ENCODE measurements around the gene RAB32.
A peak's percentile ranks its signal among the peaks of the same experiment; 100 is the strongest.

Gene RAB32

GRCh38 chr6:146582857-146583256 lies 39.2 kb downstream of the RAB32 start:
- Histone ChIP-seq H3K4me3 (ENCODE audit: low read depth, low read length) (no peak overlapping the region), H3K9ac (ENCODE audit: low read length) (no peak overlapping the region), H3K9me3 (ENCODE audit: control insufficient read depth, insufficient read depth, low read depth, low read length) (no peaks in the 10 kb centered on the region), H3K4me1 (ENCODE audit: control insufficient read depth, insufficient read depth, low read length) (no peaks in the 10 kb centered on the region), H3K27ac (ENCODE audit: low read depth, low read length) (no peak overlapping the region), H3K27me3 (ENCODE audit: control insufficient read depth, insufficient read depth, low read length) (no peaks in the 10 kb centered on the region), H3K36me3 (ENCODE audit: control insufficient read depth, insufficient read depth, low read length) (no peaks in the 10 kb centered on the region)

DNA sequence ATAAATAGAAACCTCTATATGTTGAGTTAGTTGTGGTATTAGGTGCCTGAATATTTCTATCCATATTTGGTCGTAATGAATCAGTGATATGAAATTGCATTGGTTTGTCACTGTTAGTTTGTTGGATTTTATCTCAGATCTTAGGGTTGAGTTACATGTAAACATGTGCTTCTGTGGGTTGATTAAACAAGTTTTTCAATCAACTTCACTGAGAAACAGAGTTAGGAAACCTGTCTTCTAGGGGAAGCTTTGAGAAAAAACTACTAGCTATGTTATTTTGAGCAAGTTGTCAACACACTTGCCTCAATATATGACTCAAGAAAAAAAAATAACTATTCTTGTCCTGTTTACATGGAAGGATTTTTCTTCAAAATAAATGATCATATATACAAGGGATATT lies 40.3 kb downstream of the RAB32 start:
- Histone ChIP-seq H3K4me1 (ENCODE audit: control insufficient read depth, insufficient read depth, low read length) (no peaks in the 10 kb centered on the region), H3K9me3 (ENCODE audit: control insufficient read depth, insufficient read depth, low read depth, low read length) (no peaks in the 10 kb centered on the region)

GRCh38 chr6:146587459-146587858 lies 43.8 kb downstream of the RAB32 start:
- H3K4me1 ChIP-seq (ENCODE audit: control insufficient read depth, insufficient read depth, low read length), result no peaks in the 10 kb centered on the region
- no peak overlapping the region for H3K4me3 ChIP-seq (ENCODE audit: low read depth, low read length)
- no peaks in the 10 kb centered on the region for H3K27me3 ChIP-seq (ENCODE audit: control insufficient read depth, insufficient read depth, low read length)
- no peaks in the 10 kb centered on the region for H3K36me3 ChIP-seq (ENCODE audit: control insufficient read depth, insufficient read depth, low read length)
- no peaks in the 10 kb centered on the region for H3K9me3 ChIP-seq (ENCODE audit: control insufficient read depth, insufficient read depth, low read depth, low read length)
- no peak overlapping the region for H3K27ac ChIP-seq (ENCODE audit: low read depth, low read length)
- no peak overlapping the region for H3K9ac ChIP-seq (ENCODE audit: low read length)

More for the DNA sequence above, 40.3 kb downstream of the RAB32 start:
- Histone ChIP-seq H3K9ac (ENCODE audit: low read length) (no peak overlapping the region), H3K27ac (ENCODE audit: low read depth, low read length) (no peak overlapping the region), H3K4me3 (ENCODE audit: low read depth, low read length) (no peak overlapping the region), H3K36me3 (ENCODE audit: control insufficient read depth, insufficient read depth, low read length) (no peaks in the 10 kb centered on the region), H3K27me3 (ENCODE audit: control insufficient read depth, insufficient read depth, low read length) (no peaks in the 10 kb centered on the region)

- no peak overlapping the region for H3K4me3 ChIP-seq (ENCODE audit: low read depth, low read length)
- H3K36me3 ChIP-seq (ENCODE audit: control insufficient read depth, insufficient read depth, low read length), result no peaks in the 10 kb centered on the region
- H3K9ac ChIP-seq (ENCODE audit: low read length), result no peak overlapping the region
- no peak overlapping the region for H3K27ac ChIP-seq (ENCODE audit: low read depth, low read length)
- no peaks in the 10 kb centered on the region for H3K9me3 ChIP-seq (ENCODE audit: control insufficient read depth, insufficient read depth, low read depth, low read length)
- no peaks in the 10 kb centered on the region for H3K4me1 ChIP-seq (ENCODE audit: control insufficient read depth, insufficient read depth, low read length)
- H3K27me3 ChIP-seq (ENCODE audit: control insufficient read depth, insufficient read depth, low read length), result no peaks in the 10 kb centered on the region
These were observed 46.9 kb downstream of the RAB32 start for GRCh38 chr6:146590492-146590891.

GRCh38 chr6:146592451-146592850 lies 48.8 kb downstream of the RAB32 start:
- H3K27me3 ChIP-seq (ENCODE audit: control insufficient read depth, insufficient read depth, low read length), result no peaks in the 10 kb centered on the region
- H3K36me3 ChIP-seq (ENCODE audit: control insufficient read depth, insufficient read depth, low read length), result no peaks in the 10 kb centered on the region
- no peaks in the 10 kb centered on the region for H3K9me3 ChIP-seq (ENCODE audit: control insufficient read depth, insufficient read depth, low read depth, low read length)
- no peaks in the 10 kb centered on the region for H3K4me1 ChIP-seq (ENCODE audit: control insufficient read depth, insufficient read depth, low read length)
- no peak overlapping the region for H3K27ac ChIP-seq (ENCODE audit: low read depth, low read length)
- H3K9ac ChIP-seq (ENCODE audit: low read length), result no peak overlapping the region
- no peak overlapping the region for H3K4me3 ChIP-seq (ENCODE audit: low read depth, low read length)

DNA sequence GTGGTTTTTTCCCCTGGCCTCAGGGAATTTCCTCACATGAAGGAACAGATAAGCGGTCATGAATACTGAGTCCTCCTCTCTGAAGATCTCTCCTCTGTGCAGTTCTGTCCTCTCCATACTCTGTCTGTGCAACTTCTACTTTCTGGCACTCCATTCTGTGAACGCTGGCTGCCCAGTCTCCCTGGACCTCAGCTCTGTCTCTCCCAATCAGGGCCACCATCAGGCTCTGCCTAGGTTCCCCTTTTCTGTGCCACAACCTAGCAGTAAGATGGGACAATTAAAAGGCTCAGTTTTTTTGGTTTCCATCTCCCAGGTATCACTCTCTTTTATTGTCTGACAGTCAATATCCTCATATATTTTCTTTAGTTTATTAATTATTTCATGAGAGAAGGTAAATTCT lies 50.4 kb downstream of the RAB32 start:
- H3K9ac ChIP-seq (ENCODE audit: low read length), result no peak overlapping the region
- H3K36me3 ChIP-seq (ENCODE audit: control insufficient read depth, insufficient read depth, low read length), result no peaks in the 10 kb centered on the region
- H3K4me1 ChIP-seq (ENCODE audit: control insufficient read depth, insufficient read depth, low read length), result peaks cover under 1% of the 10 kb centered on the region; the same call in 1 of the 2 replicates
- H3K27me3 ChIP-seq (ENCODE audit: control insufficient read depth, insufficient read depth, low read length), result 0 out of 2 replicates have a peak, but pooled peaks cover under 1% of the 10 kb centered on the region
- H3K27ac ChIP-seq (ENCODE audit: low read depth, low read length), result no peak overlapping the region
- no peaks in the 10 kb centered on the region for H3K9me3 ChIP-seq (ENCODE audit: control insufficient read depth, insufficient read depth, low read depth, low read length)
- H3K4me3 ChIP-seq (ENCODE audit: low read depth, low read length), result no peak overlapping the region

DNA sequence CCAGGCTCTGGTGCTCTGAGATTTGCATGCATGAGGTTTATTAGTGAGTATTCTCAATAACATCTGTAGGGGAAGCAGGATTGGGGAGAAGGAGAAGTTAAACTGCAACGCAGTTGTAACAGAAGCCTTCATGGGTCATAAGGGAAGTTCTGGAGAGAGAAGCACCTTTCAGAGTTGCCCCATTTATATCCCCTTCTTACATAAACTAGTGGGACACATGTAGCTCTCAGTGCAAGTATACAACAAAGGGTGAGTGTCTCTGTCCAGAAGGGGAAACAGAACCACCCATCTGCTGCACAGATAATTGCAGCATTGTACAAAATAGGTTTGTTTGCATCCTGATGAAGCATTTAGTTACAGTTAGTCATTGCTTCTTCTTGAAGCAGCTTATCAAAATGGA lies 50.9 kb downstream of the RAB32 start:
- Histone ChIP-seq H3K27ac (ENCODE audit: low read depth, low read length) (no peak overlapping the region), H3K36me3 (ENCODE audit: control insufficient read depth, insufficient read depth, low read length) (no peaks in the 10 kb centered on the region), H3K4me3 (ENCODE audit: low read depth, low read length) (no peak overlapping the region), H3K4me1 (ENCODE audit: control insufficient read depth, insufficient read depth, low read length) (peaks cover 4% of the 10 kb centered on the region; the same call in 1 of the 2 replicates), H3K9ac (ENCODE audit: low read length) (no peak overlapping the region), H3K27me3 (ENCODE audit: control insufficient read depth, insufficient read depth, low read length) (0 out of 2 replicates have a peak, but pooled peaks cover 6% of the 10 kb centered on the region), H3K9me3 (ENCODE audit: control insufficient read depth, insufficient read depth, low read depth, low read length) (no peaks in the 10 kb centered on the region)

- H3K36me3 ChIP-seq (ENCODE audit: control insufficient read depth, insufficient read depth, low read length), result no peaks in the 10 kb centered on the region
- H3K9me3 ChIP-seq (ENCODE audit: control insufficient read depth, insufficient read depth, low read depth, low read length), result no peaks in the 10 kb centered on the region
- H3K4me3 ChIP-seq (ENCODE audit: low read depth, low read length), result no peak overlapping the region
- H3K4me1 ChIP-seq (ENCODE audit: control insufficient read depth, insufficient read depth, low read length), result peaks cover 4% of the 10 kb centered on the region; the same call in 1 of the 2 replicates
- no peak overlapping the region for H3K27ac ChIP-seq (ENCODE audit: low read depth, low read length)
- H3K27me3 ChIP-seq (ENCODE audit: control insufficient read depth, insufficient read depth, low read length), result 0 out of 2 replicates have a peak, but pooled peaks cover 9% of the 10 kb centered on the region
- H3K9ac ChIP-seq (ENCODE audit: low read length), result no peak overlapping the region
These were observed 52.5 kb downstream of the RAB32 start for GRCh38 chr6:146595972-146596731.

GRCh38 chr6:146598772-146599405 lies 55.3 kb downstream of the RAB32 start, which contains the start of gene ADGB:
Gene ADGB, plus strand, starts transcription at chr6:146598972. Its CDS starts 69 bp downstream, at chr6:146599041.
- Histone ChIP-seq H3K27ac (ENCODE audit: low read depth, low read length) (no peak within 1 kb of the TSS), H3K36me3 (ENCODE audit: control insufficient read depth, insufficient read depth, low read length) (no peaks in the 10 kb centered on the region), H3K4me1 (ENCODE audit: control insufficient read depth, insufficient read depth, low read length) (peaks cover 4% of the 10 kb centered on the region; the same call in 1 of the 2 replicates), H3K4me3 (ENCODE audit: low read depth, low read length) (peak within 1 kb of the TSS; percentile 75), H3K27me3 (ENCODE audit: control insufficient read depth, insufficient read depth, low read length) (0 out of 2 replicates have a peak, but pooled peaks cover 9% of the 10 kb centered on the region), H3K9ac (ENCODE audit: low read length) (no peak within 1 kb of the TSS), H3K9me3 (ENCODE audit: control insufficient read depth, insufficient read depth, low read depth, low read length) (no peaks in the 10 kb centered on the region)

DNA sequence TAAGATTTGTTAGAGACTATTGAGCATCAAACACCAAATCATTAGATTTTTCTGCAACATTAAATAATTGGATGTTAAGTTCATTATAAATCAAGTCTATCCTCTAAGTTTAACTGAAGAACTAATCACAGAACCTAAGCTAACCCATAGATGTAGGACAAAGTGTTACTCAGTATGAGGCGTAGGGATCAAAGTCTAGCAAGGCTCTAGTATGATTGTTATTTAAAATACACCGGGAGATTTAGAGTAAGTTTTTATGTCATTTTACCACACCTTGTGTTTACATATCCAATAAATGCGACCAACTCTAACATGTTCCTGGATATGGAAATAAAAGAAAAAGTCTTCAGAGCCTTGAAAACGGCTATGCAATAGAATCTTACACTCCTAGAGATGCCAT lies 57.7 kb downstream of the RAB32 start:
- Histone ChIP-seq H3K9me3 (ENCODE audit: control insufficient read depth, insufficient read depth, low read depth, low read length) (no peaks in the 10 kb centered on the region), H3K27ac (ENCODE audit: low read depth, low read length) (no peak overlapping the region), H3K27me3 (ENCODE audit: control insufficient read depth, insufficient read depth, low read length) (0 out of 2 replicates have a peak, but pooled peaks cover 9% of the 10 kb centered on the region), H3K36me3 (ENCODE audit: control insufficient read depth, insufficient read depth, low read length) (no peaks in the 10 kb centered on the region), H3K4me3 (ENCODE audit: low read depth, low read length) (no peak overlapping the region), H3K9ac (ENCODE audit: low read length) (no peak overlapping the region), H3K4me1 (ENCODE audit: control insufficient read depth, insufficient read depth, low read length) (peaks cover 4% of the 10 kb centered on the region; the same call in 1 of the 2 replicates)

DNA sequence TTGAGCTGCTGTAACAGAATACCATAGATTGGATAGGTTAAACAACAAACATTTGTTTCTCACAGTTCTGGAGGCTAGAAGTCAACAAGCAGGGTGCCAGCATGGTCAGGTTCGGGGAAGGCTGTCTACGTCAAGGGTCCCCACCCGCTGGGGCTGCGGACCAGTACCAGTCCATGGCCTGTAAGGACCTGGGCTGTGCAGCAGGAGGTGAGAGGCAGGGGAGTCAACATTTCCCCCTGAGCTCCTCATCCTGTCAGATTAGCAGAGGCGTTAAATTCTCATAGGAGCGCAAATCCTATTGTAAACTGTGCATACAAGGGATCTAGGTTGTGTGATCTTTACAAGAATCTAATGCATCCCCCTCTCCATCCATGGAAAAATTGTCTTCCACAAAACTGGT lies 58.9 kb downstream of the RAB32 start:
- no peak overlapping the region for H3K9ac ChIP-seq (ENCODE audit: low read length)

More for the DNA sequence above, 58.9 kb downstream of the RAB32 start:
- Histone ChIP-seq H3K9me3 (ENCODE audit: control insufficient read depth, insufficient read depth, low read depth, low read length) (no peaks in the 10 kb centered on the region), H3K27ac (ENCODE audit: low read depth, low read length) (no peak overlapping the region), H3K36me3 (ENCODE audit: control insufficient read depth, insufficient read depth, low read length) (no peaks in the 10 kb centered on the region), H3K27me3 (ENCODE audit: control insufficient read depth, insufficient read depth, low read length) (0 out of 2 replicates have a peak, but pooled peaks cover 9% of the 10 kb centered on the region), H3K4me3 (ENCODE audit: low read depth, low read length) (no peak overlapping the region), H3K4me1 (ENCODE audit: control insufficient read depth, insufficient read depth, low read length) (peaks cover 4% of the 10 kb centered on the region; the same call in 1 of the 2 replicates)
